Stimulated activated CD8-positive, alpha-beta memory T cell treated with anti-CD3 and anti-CD28 coated beads, Interleukin-7, amount 100 ng/mL, for 4 hours (primary cell): ENCODE data around the gene TNPO2.

Source experiments
- DNase-seq, 2 donors: peaks; one replicate each; pipeline ENCODE4 v3.0.0-alpha.2; 2020; ENCODE audit warnings: low read depth in 2 of 2

TNPO2 gene

DNA sequence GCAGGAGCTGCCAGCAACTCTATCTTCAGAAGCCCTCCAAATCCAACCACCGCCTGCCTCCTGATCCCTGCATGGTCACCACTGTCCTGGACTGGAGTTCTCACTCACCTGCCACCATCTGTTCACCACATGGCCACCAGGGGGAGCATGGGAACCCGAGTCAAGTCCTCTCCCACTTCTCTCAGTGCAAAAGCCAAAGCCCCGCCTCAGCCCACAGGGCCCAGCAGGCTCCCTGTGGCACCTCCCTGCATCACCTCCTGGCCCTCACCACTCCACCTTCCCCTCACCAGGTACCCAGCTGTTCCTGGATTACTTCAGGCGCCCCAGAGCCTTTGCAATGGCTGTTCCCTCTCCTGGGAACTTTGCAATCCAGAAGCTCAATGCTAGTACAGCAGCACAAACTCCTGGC, 47.3 kb downstream of the TNPO2 start:
- peak; percentile 67 to 73 for DNase-seq

GRCh38 chr19:12675940-12676339, 47.8 kb downstream of the TNPO2 start:
- no peak for DNase-seq

GRCh38 chr19:12675399-12675798, 48.3 kb downstream of the TNPO2 start:
- DNase-seq, result no peak

DNA sequence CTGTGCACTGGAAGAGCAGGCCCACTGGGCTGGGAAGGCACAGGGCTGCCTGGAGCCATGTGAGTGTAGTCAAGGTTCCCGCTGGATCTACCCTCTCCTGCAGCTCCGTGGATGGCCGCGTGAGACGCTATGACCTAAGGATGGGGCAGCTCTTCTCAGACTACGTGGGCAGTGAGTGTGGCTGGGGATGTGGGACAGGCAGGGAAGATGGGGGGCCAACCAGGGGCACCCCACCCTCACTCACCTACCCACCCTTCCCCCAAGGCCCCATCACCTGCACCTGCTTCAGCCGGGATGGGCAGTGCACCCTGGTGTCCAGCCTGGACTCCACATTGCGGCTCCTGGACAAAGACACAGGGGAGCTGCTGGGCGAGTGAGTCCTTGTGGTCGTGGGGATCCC, 51.0 kb downstream of the TNPO2 start:
- no peak for DNase-seq

DNA sequence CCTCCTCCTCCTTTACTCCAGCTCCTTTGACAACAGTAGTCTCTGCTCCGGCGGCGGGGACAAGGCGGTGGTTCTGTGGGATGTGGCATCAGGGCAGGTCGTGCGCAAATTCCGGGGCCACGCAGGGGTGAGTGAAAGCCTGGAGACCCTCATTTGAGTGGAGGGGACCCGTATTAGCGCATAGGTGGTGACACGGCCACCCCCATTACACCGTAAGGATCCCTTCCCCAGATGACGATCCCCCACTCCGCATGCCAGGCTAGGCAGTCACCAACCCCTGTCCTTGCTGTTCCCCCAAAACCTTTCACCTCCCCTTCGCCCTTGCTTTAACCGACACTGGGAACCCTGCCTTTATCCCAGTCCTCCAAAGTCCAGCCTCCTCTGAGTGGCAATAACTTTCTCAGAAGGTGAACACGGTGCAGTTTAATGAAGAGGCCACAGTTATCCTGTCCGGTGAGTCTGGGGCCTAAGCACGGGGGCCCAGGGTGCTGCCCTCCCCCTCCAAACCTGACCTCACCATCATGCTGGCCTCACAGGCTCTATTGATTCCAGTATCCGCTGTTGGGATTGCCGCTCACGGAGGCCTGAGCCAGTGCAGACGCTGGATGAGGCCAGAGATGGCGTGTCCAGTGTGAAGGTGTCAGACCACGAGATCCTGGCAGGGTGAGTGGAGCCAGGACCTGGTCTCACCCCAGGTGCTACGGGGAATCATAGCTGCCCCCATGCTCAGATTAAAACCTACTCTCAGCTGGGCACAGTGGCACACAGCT, 53.4 kb downstream of the TNPO2 start:
- no peak for DNase-seq

DNA sequence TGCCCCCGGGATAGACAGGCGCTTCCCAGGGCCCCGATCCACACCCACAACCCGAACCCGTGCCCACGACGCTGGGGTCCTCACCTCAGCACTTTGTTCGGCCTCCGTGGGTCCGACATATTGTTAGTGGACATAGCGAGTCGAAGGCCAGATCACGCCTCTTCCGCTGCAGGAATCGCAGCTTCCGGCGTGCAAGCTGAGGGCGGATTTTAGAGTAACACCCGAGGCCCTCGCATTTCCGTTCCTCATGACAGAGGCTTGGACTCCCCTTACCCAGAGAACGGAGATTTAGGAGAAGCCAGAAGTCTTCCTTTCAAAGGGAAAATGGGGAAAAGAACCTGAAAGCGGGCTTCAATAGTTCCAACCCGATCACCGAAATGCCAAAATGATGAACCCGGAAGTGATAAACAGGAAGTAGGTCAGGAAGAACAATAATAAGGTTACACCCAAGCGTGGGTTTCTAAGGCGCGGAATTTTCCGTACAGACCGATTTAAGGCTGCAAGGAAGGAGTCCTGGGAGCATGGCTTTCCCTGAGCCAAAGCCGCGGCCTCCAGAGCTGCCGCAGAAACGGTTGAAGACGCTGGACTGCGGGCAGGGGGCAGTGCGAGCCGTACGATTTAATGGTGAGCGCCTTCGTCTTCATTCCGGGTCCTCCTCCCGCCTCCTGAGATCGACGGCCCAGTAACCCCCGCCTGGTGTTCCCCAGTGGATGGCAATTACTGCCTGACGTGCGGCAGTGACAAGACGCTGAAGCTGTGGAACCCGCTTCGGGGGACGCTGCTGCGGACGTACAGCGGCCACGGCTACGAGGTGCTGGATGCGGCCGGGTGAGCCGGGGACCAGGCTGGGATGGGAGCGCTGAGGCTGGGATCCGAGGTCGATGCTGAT, 54.2 kb downstream of the TNPO2 start:
- peak; percentile 56 to 67 for DNase-seq

DNA sequence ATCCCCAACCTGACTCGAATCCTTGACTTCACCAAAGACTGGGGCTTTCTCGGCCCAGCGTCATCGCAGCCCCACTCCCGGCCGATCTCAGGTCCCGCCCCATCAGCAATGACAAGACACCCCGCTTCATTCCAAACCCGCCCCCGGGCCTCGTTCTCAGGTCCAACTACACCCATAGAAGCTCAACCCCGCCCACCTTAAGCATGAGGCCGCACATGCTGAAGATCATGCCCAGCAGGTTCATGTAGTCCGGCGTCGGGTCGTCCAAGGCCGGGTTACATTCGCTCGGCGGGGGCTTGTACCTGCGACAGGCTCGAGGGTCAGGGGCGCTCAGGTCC, 54.8 kb downstream of the TNPO2 start:
- peak; percentile 55 to 61 for DNase-seq

GRCh38 chr19:12668346-12668745, 55.4 kb downstream of the TNPO2 start:
- DNase-seq, result no peak

DNA sequence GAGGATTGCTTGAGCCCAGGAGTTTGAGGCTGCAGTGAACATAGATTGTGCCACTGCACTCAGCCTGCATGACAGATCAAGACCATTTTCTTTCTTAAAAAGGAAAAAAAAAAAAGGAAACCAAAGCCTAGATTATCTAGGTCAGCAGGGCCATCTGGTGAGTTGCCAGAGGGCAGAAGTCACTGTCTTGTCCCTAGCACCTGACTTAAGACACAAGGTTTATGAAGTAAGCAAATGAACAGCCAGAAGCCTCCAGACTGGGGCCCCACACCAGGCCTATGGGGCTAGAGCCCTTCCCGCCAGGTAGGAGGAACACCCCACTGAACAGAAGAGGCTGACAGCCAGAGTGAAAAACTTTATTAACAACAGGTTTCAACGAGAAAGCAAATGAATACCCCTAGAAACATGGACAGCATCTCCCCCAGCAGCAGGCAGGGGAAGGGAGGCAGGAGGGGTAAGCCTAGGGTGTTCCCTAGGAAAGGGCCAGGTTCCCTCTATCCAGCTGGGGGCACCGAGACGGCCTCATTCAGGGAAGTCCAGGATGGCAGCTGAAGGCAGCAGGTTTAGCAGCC, 55.9 kb downstream of the TNPO2 start:
- DNase-seq, result no peak

- DNase-seq, result peak; percentile 47 to 77
These were observed 57.3 kb downstream of the TNPO2 start, which contains the start of the genes MAN2B1 and WDR83 for GRCh38 chr19:12666265-12667048. MAN2B1 (minus strand) TSS chr19:12666742; CDS start chr19:12666701, 41 bp downstream. WDR83 (plus strand) TSS chr19:12666807; CDS start chr19:12669791, 2,984 bp downstream.

GRCh38 chr19:12665671-12666264, 58.0 kb downstream of the TNPO2 start:
- no peak for DNase-seq

GRCh38 chr19:12665281-12665573, 58.5 kb downstream of the TNPO2 start:
- peak; percentile 20 to 34 for DNase-seq

GRCh38 chr19:12664406-12665280, 59.1 kb downstream of the TNPO2 start:
- no peak for DNase-seq

- DNase-seq, result no peak
These were observed 62.8 kb downstream of the TNPO2 start for GRCh38 chr19:12660980-12661379.

- no peak for DNase-seq
These were observed 65.8 kb downstream of the TNPO2 start for GRCh38 chr19:12657966-12658365.

- DNase-seq, result no peak
These were observed 66.7 kb downstream of the TNPO2 start for GRCh38 chr19:12656899-12657571.

GRCh38 chr19:12655546-12655945, 68.2 kb downstream of the TNPO2 start:
- DNase-seq, result no peak

DNA sequence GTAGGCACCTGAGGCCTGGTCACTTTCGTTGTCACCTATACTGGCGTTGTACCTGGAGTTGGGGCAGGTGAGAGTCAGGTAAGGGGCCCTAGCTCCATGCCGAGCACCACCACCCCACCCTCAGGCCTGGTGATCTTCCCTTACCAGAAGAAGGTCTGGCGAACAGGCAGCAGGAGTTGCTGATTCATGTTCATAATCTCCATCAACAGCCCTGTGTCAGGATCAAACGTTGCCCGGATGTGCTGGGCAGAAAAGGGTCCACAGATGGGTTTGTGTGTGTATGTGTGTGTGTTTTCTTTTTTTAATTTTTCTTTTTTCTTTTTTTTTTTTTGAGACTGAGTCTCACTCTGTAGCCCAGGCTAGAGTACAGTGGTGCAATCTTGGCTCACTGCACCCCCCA, 71.5 kb downstream of the TNPO2 start:
- DNase-seq, result no peak

DNA sequence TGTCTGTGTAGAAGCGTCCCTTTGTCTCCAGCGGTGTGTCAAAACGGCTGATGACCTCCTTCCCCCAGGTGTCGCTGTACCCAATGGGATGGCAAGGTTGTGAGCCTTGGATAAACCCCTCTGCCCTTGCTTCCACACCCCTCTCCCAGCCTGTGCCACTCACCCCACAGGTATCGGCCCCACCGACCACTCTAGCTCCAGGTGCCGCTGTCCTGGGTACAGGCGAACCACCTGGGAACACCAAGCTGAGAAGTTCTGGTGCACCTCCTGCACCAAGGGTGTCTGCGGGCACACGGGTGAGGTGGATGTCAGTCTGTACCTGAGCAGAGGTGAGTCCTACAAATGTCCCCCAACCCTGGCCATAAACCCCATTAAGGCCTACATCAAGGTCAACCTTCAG, 73.8 kb downstream of the TNPO2 start:
- DNase-seq, result no peak
